ENCODE data around the gene HTR4.

GRCh38 chr5:148543727-148544126 lies 110.6 kb downstream of the HTR4 start:
- no peak for TF ChIP-seq CTCF (IDR thresholded peaks at IDR 0.05)
- TF ChIP-seq POLR2A (IDR thresholded peaks at IDR 0.05): no peak

Data from body of pancreas (tissue), 4 donors.